Gastrocnemius medialis (tissue), 4 donors: ENCODE data around the gene INSIG1. TPM values are rescaled to one million over a fixed set of nuclear protein-coding genes. Genes with fewer than 3 reads are reported as not detected.

Experiments
- ATAC-seq, 2 donors: fragments of 150-250 bp; one replicate each; pipeline ENCODE4 v1.9.1; 2016
- DNase-seq, 2 donors: peaks; one replicate each; pipeline ENCODE4 v3.0.0-alpha.2; 2019
- H3K27ac ChIP-seq, 4 donors: fragments of 200-600 bp; sonication (generic); 1 replicate in 1 of 4; 2 replicates in 3 of 4; pipeline ENCODE4 v1.5.1; 2016 to 2018; ENCODE audit warnings: mild to moderate bottlenecking in 2 of 4, moderate library complexity in 1 of 4
- H3K27me3 ChIP-seq, 3 donors: fragments of 200-600 bp; sonication (generic) in 2 of 3; 1 replicate in 1 of 3; 2 replicates in 2 of 3; pipeline versions ENCODE4 v1.5.1 to v1.6.0; 2016 to 2019; ENCODE audit warnings: mild to moderate bottlenecking in 1 of 3, moderate library complexity in 1 of 3
- H3K36me3 ChIP-seq, 2 donors: fragments of 200-600 bp; sonication (generic) in 1 of 2; one replicate each; pipeline ENCODE4 v1.5.1; 2017 to 2018
- H3K4me1 ChIP-seq, 2 donors: fragments of 200-600 bp; sonication (generic) in 1 of 2; one replicate each; pipeline ENCODE4 v1.5.1; 2016 to 2017; ENCODE audit warnings: mild to moderate bottlenecking in 2 of 2
- H3K4me3 ChIP-seq, 4 donors: fragments of 200-600 bp; sonication (generic) in 3 of 4; 1 replicate in 1 of 4; 2 replicates in 3 of 4; pipeline ENCODE4 v1.5.1; 2016 to 2019; ENCODE audit warnings: mild to moderate bottlenecking in 2 of 4
- H3K9me3 ChIP-seq, 3 donors: fragments of 200-600 bp; sonication (generic) in 2 of 3; 1 replicate in 1 of 3; 2 replicates in 2 of 3; pipeline ENCODE4 v1.5.1; 2016 to 2019
- CTCF ChIP-seq, 5 experiments: fragments of 450-650 bp in 3 of 5; fragments of 200-600 bp in 2 of 5; sonication (generic) in 2 of 5; IDR thresholded peaks in 4 of 5; conservative IDR thresholded peaks in 1 of 5; 1 replicate in 4 of 5; 2 replicates in 1 of 5; pipeline ENCODE4 v1.5.1; 2016 to 2019; ENCODE audit warnings: antibody characterized with exemption in 5 of 5, mild to moderate bottlenecking in 3 of 5, moderate library complexity in 3 of 5
- POLR2A ChIP-seq, 2 donors: fragments of 450-650 bp; IDR thresholded peaks; one replicate each; pipeline ENCODE4 v1.6.1; 2017; ENCODE audit warnings: antibody characterized with exemption in 2 of 2, mild to moderate bottlenecking in 2 of 2, moderate library complexity in 2 of 2
- in situ Hi-C, 4 donors: fragments of 200-750 bp; cut with MboI; loops; one replicate each; pipeline versions ENCODE4 v1.15.0 to v1.8.0; 2017; ENCODE audit warnings: low sequenced_read_pairs in 4 of 4
- intact Hi-C: fragments of 100-400 bp; cut with DNase I; formaldehyde crosslinking; loops from one replicate; pipeline ENCODE4 v1.15.1; 2023; ENCODE audit warnings: low total_unique reads
- total RNA-seq, 4 donors: library from RNA; depleted of rRNA; stranded (reverse); fragments of >200 nt; gene quantifications; one replicate each; pipeline versions ENCODE4 v1.1.0 to v1.2.3, GENCODE V29; 2016

INSIG1 gene
- total RNA-seq, 4 donors from 2014 or later = 11.1 to 15.9 (median 14.0) TPM

GRCh38 chr7:155256081-155256760 lies 41.5 kb upstream of the INSIG1 start:
- in situ Hi-C loops (no loop called here), intact Hi-C loops (loop anchor here (5.0 kb wide), 1 partner anchor 64 kb away; no protein-coding TSS in a partner anchor)
- no peaks in the 10 kb centered on the region for H3K36me3 ChIP-seq
- peaks cover 9 to 14% of the 10 kb centered on the region in 2 donors for H3K4me1 ChIP-seq
- TF ChIP-seq POLR2A (IDR thresholded peaks at IDR 0.05) (no peak), CTCF (IDR thresholded peaks at IDR 0.05 in 4 of 5, conservative IDR thresholded peaks at IDR 0.05 in 1 of 5) (no peak)
- H3K27ac ChIP-seq = peak overlapping the region in 1 of 4 donors; percentile 88
- DNase-seq (no peak), ATAC-seq (no peak)
- H3K27me3 ChIP-seq = no peaks in the 10 kb centered on the region
- H3K9me3 ChIP-seq = no peaks in the 10 kb centered on the region
- no peak overlapping the region for H3K4me3 ChIP-seq

- TF ChIP-seq CTCF (IDR thresholded peaks at IDR 0.05 in 4 of 5, conservative IDR thresholded peaks at IDR 0.05 in 1 of 5) (no peak), POLR2A (IDR thresholded peaks at IDR 0.05) (no peak)
- no peaks in the 10 kb centered on the region for H3K9me3 ChIP-seq
- ATAC-seq (no peak), DNase-seq (no peak)
- no peaks in the 10 kb centered on the region for H3K27me3 ChIP-seq
- peak overlapping the region in 3 of 4 donors; percentile 9 to 48 (median 32) for H3K4me3 ChIP-seq
- intact Hi-C loops = loop anchor here (1.0 to 5.0 kb wide), 2 partner anchors 40 to 65 kb away; partner anchors contain the start of gene INSIG1
- H3K27ac ChIP-seq = peak overlapping the region; percentile 77 to 88 (median 80)
- peaks cover 9 to 14% of the 10 kb centered on the region in 2 donors for H3K4me1 ChIP-seq
- in situ Hi-C loops = no loop called here
- H3K36me3 ChIP-seq = no peaks in the 10 kb centered on the region
These were observed 40.8 kb upstream of the INSIG1 start for GRCh38 chr7:155256761-155257481.

- Histone ChIP-seq H3K27me3 (no peaks in the 10 kb centered on the region), H3K9me3 (no peaks in the 10 kb centered on the region), H3K36me3 (no peaks in the 10 kb centered on the region), H3K4me3 (peak overlapping the region; percentile 9 to 48 (median 28)), H3K4me1 (peaks cover 9 to 14% of the 10 kb centered on the region in 2 donors), H3K27ac (peak overlapping the region; percentile 77 to 88 (median 80))
- in situ Hi-C loops = no loop called here
- intact Hi-C loops = loop anchor here (1.0 to 5.0 kb wide), 2 partner anchors 40 to 65 kb away; partner anchors contain the start of gene INSIG1
- TF ChIP-seq CTCF (IDR thresholded peaks at IDR 0.05 in 4 of 5, conservative IDR thresholded peaks at IDR 0.05 in 1 of 5) (no peak), POLR2A (IDR thresholded peaks at IDR 0.05) (no peak)
- peak; percentile 76 to 80 for ATAC-seq
- DNase-seq = peak; percentile 58 to 82
These were observed 40.0 kb upstream of the INSIG1 start for GRCh38 chr7:155257482-155258225.

- Histone ChIP-seq H3K4me3 (peak overlapping the region; percentile 9 to 48 (median 28)), H3K27ac (peak overlapping the region; percentile 77 to 88 (median 80)), H3K9me3 (no peaks in the 10 kb centered on the region), H3K4me1 (peaks cover 9 to 14% of the 10 kb centered on the region in 2 donors), H3K36me3 (no peaks in the 10 kb centered on the region), H3K27me3 (no peaks in the 10 kb centered on the region)
- in situ Hi-C loops = no loop called here
- intact Hi-C loops = loop anchor here (5.0 kb wide), 1 partner anchor 66 kb away; no protein-coding TSS in a partner anchor
- ATAC-seq (peak; percentile 90 to 91), DNase-seq (peak; percentile 72 to 79)
- TF ChIP-seq POLR2A (IDR thresholded peaks at IDR 0.05) (no peak), CTCF (IDR thresholded peaks at IDR 0.05 in 4 of 5, conservative IDR thresholded peaks at IDR 0.05 in 1 of 5) (no peak)
These were observed 39.5 kb upstream of the INSIG1 start for GRCh38 chr7:155258226-155258560.
